GM12873 (cell line): ENCODE measurements around the gene ARL6IP4.

Experiments used
- CTCF ChIP-seq: IDR thresholded peaks from 2 replicates; pipeline ENCODE4 v1.5.1; 2012; ENCODE audit warnings: low read depth, mild to moderate bottlenecking, moderate library complexity, low read length, control low read depth; ENCODE audit not compliant: insufficient read depth; ENCODE audit errors: missing control alignments

Gene ARL6IP4

DNA sequence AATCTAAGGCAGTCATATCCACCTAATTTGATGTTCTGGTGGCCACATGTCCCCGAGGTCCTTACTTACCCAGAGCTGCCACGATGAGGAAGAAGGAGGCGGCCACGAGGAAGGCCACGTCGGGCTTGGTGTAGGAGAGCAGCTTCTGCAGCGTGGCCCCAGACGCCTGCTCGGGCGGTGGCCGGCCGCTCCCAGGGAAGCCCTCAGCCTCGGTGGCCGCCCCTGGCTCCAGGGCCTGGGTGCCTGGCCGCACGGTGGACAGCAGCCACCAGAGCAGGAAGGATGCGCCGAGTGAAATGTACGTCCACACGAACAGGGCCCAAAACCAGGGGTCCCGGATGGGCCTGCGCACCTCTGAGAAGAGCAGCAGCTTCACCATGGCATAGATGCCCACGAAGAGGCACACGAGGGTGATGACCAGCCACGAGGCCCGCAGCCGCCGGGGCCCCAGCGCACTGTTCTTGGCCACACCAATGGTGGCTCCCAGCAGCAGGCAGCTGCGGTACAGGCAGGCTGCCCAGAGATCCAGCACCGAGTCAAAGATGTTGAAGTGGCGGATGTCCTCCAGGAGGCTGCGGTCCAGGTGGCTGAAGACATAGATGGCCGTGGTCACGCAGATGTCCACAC, 20.8 kb upstream of the ARL6IP4 start:
- no peak for TF ChIP-seq CTCF

- TF ChIP-seq CTCF = no peak
Observed at GRCh38 chr12:122960193-122960569, 20.3 kb upstream of the ARL6IP4 start.

DNA sequence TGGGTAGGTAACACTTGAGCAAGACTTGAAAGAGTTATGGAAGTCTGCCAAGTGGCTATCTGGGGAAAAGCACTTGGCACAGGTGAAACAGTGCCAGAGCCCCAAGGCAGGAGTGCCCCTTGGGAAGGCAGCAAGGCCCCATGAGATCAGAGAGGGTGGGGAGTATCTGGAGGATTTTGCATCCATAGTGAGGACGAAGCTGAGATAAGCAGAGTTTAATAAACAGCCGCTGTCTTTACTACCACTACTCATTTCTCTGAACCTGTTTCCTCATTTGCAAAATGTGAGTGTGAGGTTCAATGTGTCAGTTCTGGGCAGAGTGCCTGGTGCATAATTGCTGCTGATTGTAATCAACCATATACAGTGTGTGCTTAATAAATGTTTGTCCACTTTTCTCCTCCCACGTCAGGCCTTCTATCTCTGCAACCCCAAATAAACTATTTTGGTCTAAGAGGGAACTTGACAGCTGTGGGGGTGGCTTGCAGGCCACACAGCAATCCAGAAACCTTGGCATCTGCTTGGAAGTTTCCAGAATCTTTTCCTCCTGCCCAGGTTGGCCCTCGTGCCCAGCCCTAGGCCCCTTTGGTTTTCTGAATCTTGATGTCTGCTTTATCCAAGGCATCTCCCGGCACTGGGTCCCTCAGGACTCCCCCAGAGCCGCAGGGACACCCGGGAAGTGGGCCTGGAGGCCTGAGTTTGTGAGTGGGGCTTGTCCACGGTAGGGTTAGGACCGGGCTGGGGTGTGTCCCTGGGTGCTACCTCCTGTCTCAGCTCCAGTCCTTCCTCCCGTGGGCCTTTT, 18.8 kb upstream of the ARL6IP4 start:
- TF ChIP-seq CTCF = no peak

- no peak for TF ChIP-seq CTCF
Observed at GRCh38 chr12:122963941-122964265, 16.6 kb upstream of the ARL6IP4 start.

- no peak for TF ChIP-seq CTCF
Observed at GRCh38 chr12:122964439-122965257, 15.8 kb upstream of the ARL6IP4 start.

DNA sequence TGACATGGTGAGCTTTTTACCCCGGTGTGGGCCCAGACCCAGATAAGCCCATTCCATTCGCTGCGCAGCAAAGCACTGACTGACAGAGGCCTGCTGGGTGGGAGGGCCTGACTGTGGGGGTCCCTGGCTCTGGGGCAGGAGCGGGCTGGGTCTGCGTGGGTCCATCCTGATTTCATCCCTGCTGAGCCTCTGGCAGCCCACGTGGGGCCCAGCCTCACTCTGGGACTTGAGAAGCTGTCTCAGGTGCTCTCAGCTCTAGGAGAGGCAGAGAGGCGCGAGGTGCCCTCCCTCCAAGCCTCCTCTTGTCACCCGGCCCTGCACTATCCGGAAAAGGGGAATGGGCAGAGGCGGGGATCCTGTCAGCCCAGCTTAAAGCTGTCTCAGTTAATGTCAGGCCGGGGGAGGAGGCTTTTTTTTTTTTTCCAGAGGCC, 15.1 kb upstream of the ARL6IP4 start:
- TF ChIP-seq CTCF = no peak

GRCh38 chr12:122965851-122966742, 14.4 kb upstream of the ARL6IP4 start, which contains the start of gene ABCB9:
Gene ABCB9 (minus strand): TSS chr12:122966463. CDS start chr12:122960235, 6,228 bp downstream.
- TF ChIP-seq CTCF = no peak
